GM23338 (cell line): ENCODE results near the gene ACAP1. TPM values are rescaled to one million over a fixed set of nuclear protein-coding genes. Genes with fewer than 3 reads are reported as not detected.

Source experiments
- ATAC-seq: fragments of 200-7000 bp; cut with Tn5 transposase; 3 replicates; pipeline ENCODE4 v1.9.1; 2020
- DNase-seq: peaks from one replicate; pipeline ENCODE4 v3.0.0-alpha.2; 2015; ENCODE audit warnings: low spot score
- H2AFZ ChIP-seq: fragments of 200-600 bp; sonication (generic); 2 replicates; pipeline ENCODE4 v1.8.0; 2016; ENCODE audit warnings: antibody characterized with exemption, mild to moderate bottlenecking, moderate library complexity
- H3F3A ChIP-seq: fragments of 200-600 bp; sonication (generic); replicated peaks from 2 replicates; pipeline ENCODE4 v1.8.0; 2017; ENCODE audit warnings: antibody characterized with exemption, mixed run types, low read depth
- H3K27ac ChIP-seq: fragments of 200-600 bp; sonication (generic); 2 replicates; pipeline ENCODE4 v1.6.1; 2016; ENCODE audit warnings: low read depth
- H3K27me3 ChIP-seq: fragments of 200-600 bp; sonication (generic); 2 replicates; pipeline ENCODE4 v1.8.0; 2016; ENCODE audit warnings: mild to moderate bottlenecking, mixed run types, moderate library complexity; ENCODE audit not compliant: insufficient read depth
- H3K36me3 ChIP-seq: fragments of 200-600 bp; sonication (generic); 2 replicates; pipeline ENCODE4 v1.8.0; 2016; ENCODE audit warnings: mild to moderate bottlenecking; ENCODE audit not compliant: insufficient read depth
- H3K4me1 ChIP-seq: fragments of 200-600 bp; sonication (generic); 2 replicates; pipeline ENCODE4 v1.8.0; 2016; ENCODE audit warnings: mild to moderate bottlenecking, moderate library complexity; ENCODE audit not compliant: insufficient read depth
- H3K4me2 ChIP-seq: fragments of 200-600 bp; sonication (generic); 2 replicates; pipeline ENCODE4 v1.7.1; 2017; ENCODE audit warnings: mixed run types
- H3K4me3 ChIP-seq: fragments of 200-600 bp; sonication (generic); 2 replicates; pipeline ENCODE4 v1.6.1; 2016; ENCODE audit warnings: mixed run types
- H3K79me2 ChIP-seq: fragments of 200-600 bp; sonication (generic); replicated peaks from 2 replicates; pipeline ENCODE4 v1.8.0; 2017; ENCODE audit warnings: mild to moderate bottlenecking; ENCODE audit not compliant: insufficient read depth
- H3K9me2 ChIP-seq: fragments of 200-600 bp; sonication (generic); 2 replicates; pipeline ENCODE4 v1.8.0; 2017; ENCODE audit not compliant: insufficient read depth
- H4K20me1 ChIP-seq: fragments of 200-600 bp; sonication (generic); replicated peaks from 2 replicates; pipeline ENCODE4 v1.8.0; 2017; ENCODE audit warnings: mild to moderate bottlenecking; ENCODE audit not compliant: insufficient read depth
- H3K27ac Mint-ChIP-seq: 2 replicates; pipeline ENCODE4 v1.8.0; 2020; ENCODE audit warnings: inconsistent platforms, mild to moderate bottlenecking, moderate library complexity, mixed read lengths
- H3K27me3 Mint-ChIP-seq: 3 replicates; pipeline ENCODE4 v1.8.0; 2022; ENCODE audit warnings: low read depth, mild to moderate bottlenecking, moderate library complexity, mixed read lengths, inconsistent platforms; ENCODE audit not compliant: insufficient read depth, poor library complexity
- H3K36me3 Mint-ChIP-seq: 3 replicates; pipeline ENCODE4 v1.8.0; 2021; ENCODE audit warnings: low read depth, mild to moderate bottlenecking, inconsistent platforms, moderate library complexity, mixed read lengths
- H3K4me1 Mint-ChIP-seq: 3 replicates; pipeline ENCODE4 v1.8.0; 2020; ENCODE audit warnings: mild to moderate bottlenecking, inconsistent platforms, mixed read lengths
- H3K4me3 Mint-ChIP-seq: 3 replicates; pipeline ENCODE4 v1.8.0; 2021; ENCODE audit warnings: moderate library complexity, mild to moderate bottlenecking, inconsistent platforms, mixed read lengths
- H3K9me3 Mint-ChIP-seq: 3 replicates; pipeline ENCODE4 v1.8.0; 2020; ENCODE audit warnings: moderate library complexity, mild to moderate bottlenecking, inconsistent platforms, mixed read lengths
- CREB1 ChIP-seq: fragments of 250-450 bp; sonication (Bioruptor Pico); IDR thresholded peaks from 2 replicates; pipeline ENCODE4 v1.5.0; 2020; ENCODE audit warnings: low read depth, mild to moderate bottlenecking, moderate library complexity
- CTCF ChIP-seq, 2 experiments: fragments of 200-600 bp in 1 of 2; sonication (generic) in 1 of 2; conservative IDR thresholded peaks; 2 replicates each; pipeline versions ENCODE4 v1.5.1 to v1.6.1; 2016 to 2017; ENCODE audit warnings: antibody characterized with exemption in 2 of 2, low read depth in 2 of 2, mild to moderate bottlenecking in 2 of 2, moderate library complexity in 1 of 2
- ETS1 ChIP-seq: IDR thresholded peaks from 2 replicates; pipeline ENCODE4 v1.6.1; 2016; ENCODE audit warnings: antibody characterized with exemption
- EZH2 ChIP-seq: fragments of 200-600 bp; sonication (generic); IDR thresholded peaks from one replicate; pipeline ENCODE4 v1.8.0; 2017; ENCODE audit warnings: antibody characterized with exemption, mild to moderate bottlenecking, low read depth; ENCODE audit not compliant: unreplicated experiment
- EZH2phosphoT487 ChIP-seq: fragments of 200-600 bp; sonication (generic); IDR thresholded peaks from one replicate; pipeline ENCODE4 v1.8.1; 2018; ENCODE audit warnings: antibody characterized with exemption; ENCODE audit not compliant: unreplicated experiment
- JUNB ChIP-seq: IDR thresholded peaks from one replicate; pipeline ENCODE4 v1.6.1; 2016; ENCODE audit warnings: antibody characterized with exemption; ENCODE audit not compliant: unreplicated experiment
- NANOG ChIP-seq: IDR thresholded peaks from 2 replicates; pipeline ENCODE4 v1.6.1; 2016; ENCODE audit warnings: antibody characterized with exemption, borderline replicate concordance
- POLR2AphosphoS5 ChIP-seq: IDR thresholded peaks from 2 replicates; pipeline ENCODE4 v1.6.1; 2016; ENCODE audit warnings: antibody characterized with exemption, low read depth
- STAT1 ChIP-seq: IDR thresholded peaks from one replicate; pipeline ENCODE4 v1.6.1; 2016; ENCODE audit warnings: antibody characterized with exemption; ENCODE audit not compliant: unreplicated experiment
- ZNF114 ChIP-seq: fragments of 250-450 bp; sonication (Bioruptor Pico); IDR thresholded peaks from 2 replicates; pipeline ENCODE4 v1.5.0; 2020; ENCODE audit warnings: mild to moderate bottlenecking, moderate library complexity
- ZNF331 ChIP-seq: fragments of 250-450 bp; sonication (Bioruptor Pico); IDR thresholded peaks from 2 replicates; pipeline ENCODE4 v1.5.0; 2020; ENCODE audit warnings: low read depth, mild to moderate bottlenecking, moderate library complexity
- polyA plus RNA-seq: library from polyadenylated mRNA; unstranded; fragments of >200 nt; fragmentation: Nextera tagmentation; extraction: Ambion mirVana; gene quantifications from 2 replicates; pipeline ENCODE4 v1.2.1, GENCODE V29; 2016
- total RNA-seq: library from RNA; depleted of rRNA; stranded (reverse); fragments of >200 nt; shearing (Covaris generic); gene quantifications from 2 replicates; pipeline ENCODE4 v1.2.3, GENCODE V29; 2014
- TF ChIP-seq, protein P1 (sequence below): IDR thresholded peaks from one replicate; pipeline ENCODE4 v1.6.1; 2018; ENCODE audit warnings: antibody characterized with exemption; ENCODE audit not compliant: unreplicated experiment
- TF ChIP-seq, protein P2 (sequence below): fragments of 250-450 bp; sonication (Bioruptor Pico); IDR thresholded peaks from 2 replicates; pipeline ENCODE4 v1.5.0; 2020; ENCODE audit warnings: mild to moderate bottlenecking, moderate library complexity

The ACAP1 gene
- total and polyA plus RNA-seq, 2 experiments from 2014 or later, result 30.7 to 40.1 TPM

DNA sequence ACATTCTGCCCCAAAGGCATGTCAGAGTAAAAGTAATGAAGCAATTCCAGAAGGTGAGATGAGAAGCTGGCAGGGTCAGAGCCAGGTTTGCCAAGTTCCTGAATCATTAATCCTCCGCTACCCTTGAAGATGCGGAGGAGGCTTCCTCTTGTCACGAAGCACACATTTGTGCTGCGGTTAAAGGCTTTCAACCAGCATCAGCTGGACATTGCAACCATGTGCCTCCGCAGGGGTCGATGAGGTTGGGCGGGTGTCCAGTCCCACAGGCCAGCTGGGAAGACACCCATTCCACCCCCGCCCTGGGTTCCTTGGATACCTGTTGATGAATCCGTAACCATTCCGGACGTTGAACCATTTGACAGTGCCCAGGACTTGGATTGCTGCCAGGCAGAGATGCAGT, 43.2 kb upstream of the ACAP1 start:
- Histone ChIP-seq H2AFZ (no peak overlapping the region), H3K4me1 (peaks cover 21% of the 10 kb centered on the region), H3K27me3 (peaks cover 18% of the 10 kb centered on the region), H3K27ac (no peak overlapping the region), H4K20me1 (peaks cover 4% of the 10 kb centered on the region; the same call in 1 of the 2 replicates), H3K4me2 (peak overlapping the region; percentile 88), H3K4me3 (peak overlapping the region; percentile 61), H3K36me3 (no peaks in the 10 kb centered on the region), H3K79me2 (no peaks in the 10 kb centered on the region), H3K9me2 (no peaks in the 10 kb centered on the region), H3F3A (peaks cover 23% of the 10 kb centered on the region)
- H3K4me3 Mint-ChIP-seq, result peak overlapping the region; percentile 77
- peaks cover 35% of the 10 kb centered on the region for H3K4me1 Mint-ChIP-seq
- peaks cover 9% of the 10 kb centered on the region; the same call in 1 of the 3 replicates for H3K9me3 Mint-ChIP-seq
- ATAC-seq, result no peak
- peaks cover 6% of the 10 kb centered on the region; the same call in 2 of the 3 replicates for H3K36me3 Mint-ChIP-seq
- TF ChIP-seq ZNF331 (CRISPR knock-in tag) (no peak), ZNF114 (no peak), EZH2 (no peak), EZH2phosphoT487 (no peak), JUNB (no peak), ETS1 (no peak), NANOG (no peak), CREB1 (no peak), STAT1 (no peak), POLR2AphosphoS5 (no peak), CTCF (conservative IDR thresholded peaks at IDR 0.05; ENCODE audit: low read depth in 2 of 2) (no peak)
- TF ChIP-seq, protein P1, sequence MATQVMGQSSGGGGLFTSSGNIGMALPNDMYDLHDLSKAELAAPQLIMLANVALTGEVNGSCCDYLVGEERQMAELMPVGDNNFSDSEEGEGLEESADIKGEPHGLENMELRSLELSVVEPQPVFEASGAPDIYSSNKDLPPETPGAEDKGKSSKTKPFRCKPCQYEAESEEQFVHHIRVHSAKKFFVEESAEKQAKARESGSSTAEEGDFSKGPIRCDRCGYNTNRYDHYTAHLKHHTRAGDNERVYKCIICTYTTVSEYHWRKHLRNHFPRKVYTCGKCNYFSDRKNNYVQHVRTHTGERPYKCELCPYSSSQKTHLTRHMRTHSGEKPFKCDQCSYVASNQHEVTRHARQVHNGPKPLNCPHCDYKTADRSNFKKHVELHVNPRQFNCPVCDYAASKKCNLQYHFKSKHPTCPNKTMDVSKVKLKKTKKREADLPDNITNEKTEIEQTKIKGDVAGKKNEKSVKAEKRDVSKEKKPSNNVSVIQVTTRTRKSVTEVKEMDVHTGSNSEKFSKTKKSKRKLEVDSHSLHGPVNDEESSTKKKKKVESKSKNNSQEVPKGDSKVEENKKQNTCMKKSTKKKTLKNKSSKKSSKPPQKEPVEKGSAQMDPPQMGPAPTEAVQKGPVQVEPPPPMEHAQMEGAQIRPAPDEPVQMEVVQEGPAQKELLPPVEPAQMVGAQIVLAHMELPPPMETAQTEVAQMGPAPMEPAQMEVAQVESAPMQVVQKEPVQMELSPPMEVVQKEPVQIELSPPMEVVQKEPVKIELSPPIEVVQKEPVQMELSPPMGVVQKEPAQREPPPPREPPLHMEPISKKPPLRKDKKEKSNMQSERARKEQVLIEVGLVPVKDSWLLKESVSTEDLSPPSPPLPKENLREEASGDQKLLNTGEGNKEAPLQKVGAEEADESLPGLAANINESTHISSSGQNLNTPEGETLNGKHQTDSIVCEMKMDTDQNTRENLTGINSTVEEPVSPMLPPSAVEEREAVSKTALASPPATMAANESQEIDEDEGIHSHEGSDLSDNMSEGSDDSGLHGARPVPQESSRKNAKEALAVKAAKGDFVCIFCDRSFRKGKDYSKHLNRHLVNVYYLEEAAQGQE, result no peak
- TF ChIP-seq, protein P2, sequence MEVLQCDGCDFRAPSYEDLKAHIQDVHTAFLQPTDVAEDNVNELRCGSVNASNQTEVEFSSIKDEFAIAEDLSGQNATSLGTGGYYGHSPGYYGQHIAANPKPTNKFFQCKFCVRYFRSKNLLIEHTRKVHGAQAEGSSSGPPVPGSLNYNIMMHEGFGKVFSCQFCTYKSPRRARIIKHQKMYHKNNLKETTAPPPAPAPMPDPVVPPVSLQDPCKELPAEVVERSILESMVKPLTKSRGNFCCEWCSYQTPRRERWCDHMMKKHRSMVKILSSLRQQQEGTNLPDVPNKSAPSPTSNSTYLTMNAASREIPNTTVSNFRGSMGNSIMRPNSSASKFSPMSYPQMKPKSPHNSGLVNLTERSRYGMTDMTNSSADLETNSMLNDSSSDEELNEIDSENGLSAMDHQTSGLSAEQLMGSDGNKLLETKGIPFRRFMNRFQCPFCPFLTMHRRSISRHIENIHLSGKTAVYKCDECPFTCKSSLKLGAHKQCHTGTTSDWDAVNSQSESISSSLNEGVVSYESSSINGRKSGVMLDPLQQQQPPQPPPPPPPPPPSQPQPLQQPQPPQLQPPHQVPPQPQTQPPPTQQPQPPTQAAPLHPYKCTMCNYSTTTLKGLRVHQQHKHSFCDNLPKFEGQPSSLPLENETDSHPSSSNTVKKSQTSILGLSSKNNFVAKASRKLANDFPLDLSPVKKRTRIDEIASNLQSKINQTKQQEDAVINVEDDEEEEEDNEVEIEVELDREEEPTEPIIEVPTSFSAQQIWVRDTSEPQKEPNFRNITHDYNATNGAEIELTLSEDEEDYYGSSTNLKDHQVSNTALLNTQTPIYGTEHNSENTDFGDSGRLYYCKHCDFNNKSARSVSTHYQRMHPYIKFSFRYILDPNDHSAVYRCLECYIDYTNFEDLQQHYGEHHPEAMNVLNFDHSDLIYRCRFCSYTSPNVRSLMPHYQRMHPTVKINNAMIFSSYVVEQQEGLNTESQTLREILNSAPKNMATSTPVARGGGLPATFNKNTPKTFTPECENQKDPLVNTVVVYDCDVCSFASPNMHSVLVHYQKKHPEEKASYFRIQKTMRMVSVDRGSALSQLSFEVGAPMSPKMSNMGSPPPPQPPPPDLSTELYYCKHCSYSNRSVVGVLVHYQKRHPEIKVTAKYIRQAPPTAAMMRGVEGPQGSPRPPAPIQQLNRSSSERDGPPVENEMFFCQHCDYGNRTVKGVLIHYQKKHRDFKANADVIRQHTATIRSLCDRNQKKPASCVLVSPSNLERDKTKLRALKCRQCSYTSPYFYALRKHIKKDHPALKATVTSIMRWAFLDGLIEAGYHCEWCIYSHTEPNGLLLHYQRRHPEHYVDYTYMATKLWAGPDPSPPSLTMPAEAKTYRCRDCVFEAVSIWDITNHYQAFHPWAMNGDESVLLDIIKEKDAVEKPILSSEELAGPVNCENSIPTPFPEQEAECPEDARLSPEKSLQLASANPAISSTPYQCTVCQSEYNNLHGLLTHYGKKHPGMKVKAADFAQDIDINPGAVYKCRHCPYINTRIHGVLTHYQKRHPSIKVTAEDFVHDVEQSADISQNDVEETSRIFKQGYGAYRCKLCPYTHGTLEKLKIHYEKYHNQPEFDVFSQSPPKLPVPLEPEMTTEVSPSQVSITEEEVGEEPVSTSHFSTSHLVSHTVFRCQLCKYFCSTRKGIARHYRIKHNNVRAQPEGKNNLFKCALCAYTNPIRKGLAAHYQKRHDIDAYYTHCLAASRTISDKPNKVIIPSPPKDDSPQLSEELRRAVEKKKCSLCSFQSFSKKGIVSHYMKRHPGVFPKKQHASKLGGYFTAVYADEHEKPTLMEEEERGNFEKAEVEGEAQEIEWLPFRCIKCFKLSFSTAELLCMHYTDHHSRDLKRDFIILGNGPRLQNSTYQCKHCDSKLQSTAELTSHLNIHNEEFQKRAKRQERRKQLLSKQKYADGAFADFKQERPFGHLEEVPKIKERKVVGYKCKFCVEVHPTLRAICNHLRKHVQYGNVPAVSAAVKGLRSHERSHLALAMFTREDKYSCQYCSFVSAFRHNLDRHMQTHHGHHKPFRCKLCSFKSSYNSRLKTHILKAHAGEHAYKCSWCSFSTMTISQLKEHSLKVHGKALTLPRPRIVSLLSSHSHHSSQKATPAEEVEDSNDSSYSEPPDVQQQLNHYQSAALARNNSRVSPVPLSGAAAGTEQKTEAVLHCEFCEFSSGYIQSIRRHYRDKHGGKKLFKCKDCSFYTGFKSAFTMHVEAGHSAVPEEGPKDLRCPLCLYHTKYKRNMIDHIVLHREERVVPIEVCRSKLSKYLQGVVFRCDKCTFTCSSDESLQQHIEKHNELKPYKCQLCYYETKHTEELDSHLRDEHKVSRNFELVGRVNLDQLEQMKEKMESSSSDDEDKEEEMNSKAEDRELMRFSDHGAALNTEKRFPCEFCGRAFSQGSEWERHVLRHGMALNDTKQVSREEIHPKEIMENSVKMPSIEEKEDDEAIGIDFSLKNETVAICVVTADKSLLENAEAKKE (CRISPR knock-in tag), result no peak
- H3K27me3 Mint-ChIP-seq, result peaks cover 34% of the 10 kb centered on the region
- H3K27ac Mint-ChIP-seq, result no peak overlapping the region
- no peak for DNase-seq
